HG02973 (cell line): ENCODE measurements around the gene BICRA.

Experiments
- ATAC-seq: cut with Tn5 transposase; IDR thresholded peaks from one replicate; pipeline ENCODE4 v1.9.1; 2021; ENCODE audit warnings: moderate library complexity; ENCODE audit not compliant: unreplicated experiment

The BICRA gene

GRCh38 chr19:47686679-47687450, 77.9 kb downstream of the BICRA start:
- ATAC-seq: no peak

GRCh38 chr19:47687906-47688305, 79.0 kb downstream of the BICRA start:
- no peak for ATAC-seq

- ATAC-seq: no peak
Observed at GRCh38 chr19:47691090-47691489, 82.2 kb downstream of the BICRA start.

- no peak for ATAC-seq
Observed at GRCh38 chr19:47691782-47692181, 82.8 kb downstream of the BICRA start.

GRCh38 chr19:47693489-47693888, 84.6 kb downstream of the BICRA start:
- no peak for ATAC-seq

GRCh38 chr19:47693903-47694302, 85.0 kb downstream of the BICRA start:
- ATAC-seq: no peak

GRCh38 chr19:47694466-47695273, 85.7 kb downstream of the BICRA start:
- no peak for ATAC-seq

GRCh38 chr19:47695533-47696262, 86.8 kb downstream of the BICRA start:
- ATAC-seq: no peak

GRCh38 chr19:47696635-47697034, 87.7 kb downstream of the BICRA start:
- ATAC-seq: no peak

GRCh38 chr19:47697863-47698609, 89.1 kb downstream of the BICRA start:
- ATAC-seq: no peak

GRCh38 chr19:47698631-47699359, 89.9 kb downstream of the BICRA start:
- ATAC-seq: no peak

- ATAC-seq: no peak
Observed at GRCh38 chr19:47699360-47699917, 90.5 kb downstream of the BICRA start.

GRCh38 chr19:47700934-47701716, 92.2 kb downstream of the BICRA start:
- no peak for ATAC-seq

GRCh38 chr19:47701717-47702552, 93.0 kb downstream of the BICRA start:
- ATAC-seq: no peak

- no peak for ATAC-seq
Observed at GRCh38 chr19:47702671-47703070, 93.7 kb downstream of the BICRA start.

- ATAC-seq: no peak
Observed at GRCh38 chr19:47703301-47703700, 94.4 kb downstream of the BICRA start.

- no peak for ATAC-seq
Observed at GRCh38 chr19:47704024-47704423, 95.1 kb downstream of the BICRA start.

GRCh38 chr19:47704656-47705055, 95.7 kb downstream of the BICRA start:
- no peak for ATAC-seq
